ENCODE measurements around the gene MAPK7.

Gene MAPK7

GRCh38 chr17:19337712-19338023, 40.6 kb upstream of the MAPK7 start:
- no peak overlapping the region for H3K4me3 ChIP-seq (ENCODE audit: low read depth, low read length)
- DNase-seq (ENCODE audit: low read depth), result no peak
- no peak for TF ChIP-seq CTCF (IDR thresholded peaks at IDR 0.05; ENCODE audit: control insufficient read depth, extremely low read depth, insufficient read depth)

- peak; percentile 52 for DNase-seq (ENCODE audit: low read depth)
- H3K4me3 ChIP-seq (ENCODE audit: low read depth, low read length), result no peak overlapping the region
- peak; percentile 72 for TF ChIP-seq CTCF (IDR thresholded peaks at IDR 0.05; ENCODE audit: control insufficient read depth, extremely low read depth, insufficient read depth)
These were observed 40.0 kb upstream of the MAPK7 start for GRCh38 chr17:19338031-19338990.

GRCh38 chr17:19339341-19339815, 38.9 kb upstream of the MAPK7 start:
- no peak for TF ChIP-seq CTCF (IDR thresholded peaks at IDR 0.05; ENCODE audit: control insufficient read depth, extremely low read depth, insufficient read depth)
- H3K4me3 ChIP-seq (ENCODE audit: low read depth, low read length), result no peak overlapping the region
- no peak for DNase-seq (ENCODE audit: low read depth)

- no peak for TF ChIP-seq CTCF (IDR thresholded peaks at IDR 0.05; ENCODE audit: control insufficient read depth, extremely low read depth, insufficient read depth)
- no peak overlapping the region for H3K4me3 ChIP-seq (ENCODE audit: low read depth, low read length)
- DNase-seq (ENCODE audit: low read depth), result no peak
These were observed 37.1 kb upstream of the MAPK7 start for GRCh38 chr17:19341211-19341631.

- DNase-seq (ENCODE audit: low read depth), result no peak
- TF ChIP-seq CTCF (IDR thresholded peaks at IDR 0.05; ENCODE audit: control insufficient read depth, extremely low read depth, insufficient read depth), result no peak
- H3K4me3 ChIP-seq (ENCODE audit: low read depth, low read length), result no peak overlapping the region
These were observed 36.4 kb upstream of the MAPK7 start for GRCh38 chr17:19341641-19342610.

- no peak overlapping the region for H3K4me3 ChIP-seq (ENCODE audit: low read depth, low read length)
- TF ChIP-seq CTCF (IDR thresholded peaks at IDR 0.05; ENCODE audit: control insufficient read depth, extremely low read depth, insufficient read depth), result no peak
- no peak for DNase-seq (ENCODE audit: low read depth)
These were observed 35.6 kb upstream of the MAPK7 start for GRCh38 chr17:19342611-19343255.

Measured in LNCaP clone FGC (cell line).